ENCODE measurements around the gene CTNNA3. TPM values are rescaled to one million over a fixed set of nuclear protein-coding genes. Genes with fewer than 3 reads are reported as not detected.

Gene CTNNA3
- total RNA-seq, 1 experiment from 2014 or later = 0.02 TPM

DNA sequence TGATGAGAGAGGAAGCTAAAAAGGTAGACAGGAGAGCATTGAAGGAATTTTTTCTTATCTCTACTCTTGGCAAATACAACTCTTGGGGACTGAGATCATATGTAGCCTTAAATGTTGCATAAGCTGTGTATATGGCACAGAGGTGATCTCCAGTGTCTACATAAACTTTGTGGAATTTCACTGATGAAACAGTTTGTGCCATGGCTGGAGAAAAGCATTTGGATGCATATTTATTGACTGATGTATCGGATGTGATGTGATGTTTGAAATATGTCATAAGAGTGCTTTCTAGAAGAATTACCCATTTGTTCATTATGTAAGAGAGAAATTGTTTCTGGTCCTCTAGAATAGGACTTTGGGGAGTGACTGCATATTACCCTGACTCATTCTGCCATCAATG lies 1015.1 kb downstream of the CTNNA3 start:
- no peak overlapping the region for H3K27ac Mint-ChIP-seq (ENCODE audit: low read depth, unreplicated experiment)
- H3K9me3 Mint-ChIP-seq (ENCODE audit: unreplicated experiment) = no peaks in the 10 kb centered on the region
- H3K27me3 Mint-ChIP-seq (ENCODE audit: insufficient read depth, unreplicated experiment) = no peaks in the 10 kb centered on the region
- POLR2A ChIA-PET = no interaction called here
- BruUV-seq (replicated peaks) = no TSS peak
- H3K36me3 Mint-ChIP-seq (ENCODE audit: insufficient read depth, unreplicated experiment) = no peaks in the 10 kb centered on the region
- intact Hi-C loops (cut with micrococcal nuclease) = no loop called here
- TF ChIP-seq, protein P1, sequence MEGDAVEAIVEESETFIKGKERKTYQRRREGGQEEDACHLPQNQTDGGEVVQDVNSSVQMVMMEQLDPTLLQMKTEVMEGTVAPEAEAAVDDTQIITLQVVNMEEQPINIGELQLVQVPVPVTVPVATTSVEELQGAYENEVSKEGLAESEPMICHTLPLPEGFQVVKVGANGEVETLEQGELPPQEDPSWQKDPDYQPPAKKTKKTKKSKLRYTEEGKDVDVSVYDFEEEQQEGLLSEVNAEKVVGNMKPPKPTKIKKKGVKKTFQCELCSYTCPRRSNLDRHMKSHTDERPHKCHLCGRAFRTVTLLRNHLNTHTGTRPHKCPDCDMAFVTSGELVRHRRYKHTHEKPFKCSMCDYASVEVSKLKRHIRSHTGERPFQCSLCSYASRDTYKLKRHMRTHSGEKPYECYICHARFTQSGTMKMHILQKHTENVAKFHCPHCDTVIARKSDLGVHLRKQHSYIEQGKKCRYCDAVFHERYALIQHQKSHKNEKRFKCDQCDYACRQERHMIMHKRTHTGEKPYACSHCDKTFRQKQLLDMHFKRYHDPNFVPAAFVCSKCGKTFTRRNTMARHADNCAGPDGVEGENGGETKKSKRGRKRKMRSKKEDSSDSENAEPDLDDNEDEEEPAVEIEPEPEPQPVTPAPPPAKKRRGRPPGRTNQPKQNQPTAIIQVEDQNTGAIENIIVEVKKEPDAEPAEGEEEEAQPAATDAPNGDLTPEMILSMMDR (IDR thresholded peaks at IDR 0.05; ENCODE audit: unreplicated experiment) = no peak
- CTCF ChIA-PET = no interaction called here
- peak; percentile 12 for DNase-seq (ENCODE audit: unreplicated experiment)
- peaks cover 12% of the 10 kb centered on the region for H3K4me1 Mint-ChIP-seq (ENCODE audit: insufficient read depth, unreplicated experiment)
- no peak overlapping the region for H3K4me3 Mint-ChIP-seq (ENCODE audit: unreplicated experiment)

DNA sequence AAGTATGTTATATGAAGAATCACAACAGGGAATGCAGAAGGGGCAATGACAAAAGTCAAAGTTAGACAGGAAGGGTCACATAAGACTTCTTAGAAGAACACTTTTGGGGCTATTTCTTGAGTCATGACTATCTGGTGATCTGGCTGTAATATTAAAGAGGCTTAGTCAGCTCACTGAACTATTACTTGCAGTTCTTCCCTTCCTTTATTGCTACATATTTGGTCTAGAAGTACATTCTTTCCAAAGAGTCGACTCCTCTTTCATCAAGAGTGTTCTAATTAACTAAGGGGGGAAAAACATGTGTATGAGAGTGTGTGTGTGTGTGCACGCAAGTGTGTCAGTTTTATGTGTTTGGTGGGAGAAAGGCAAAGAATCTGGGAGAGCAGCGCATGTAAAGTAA lies 1017.5 kb downstream of the CTNNA3 start:
- H3K4me1 Mint-ChIP-seq (ENCODE audit: insufficient read depth, unreplicated experiment) = peaks cover 12% of the 10 kb centered on the region
- no peaks in the 10 kb centered on the region for H3K36me3 Mint-ChIP-seq (ENCODE audit: insufficient read depth, unreplicated experiment)
- ChIA-PET POLR2A (no interaction called here), CTCF (no interaction called here)
- no peaks in the 10 kb centered on the region for H3K27me3 Mint-ChIP-seq (ENCODE audit: insufficient read depth, unreplicated experiment)
- no peak overlapping the region for H3K4me3 Mint-ChIP-seq (ENCODE audit: unreplicated experiment)
- intact Hi-C loops (cut with micrococcal nuclease) = no loop called here
- TF ChIP-seq, protein P1 (IDR thresholded peaks at IDR 0.05; ENCODE audit: unreplicated experiment) = no peak
- DNase-seq (ENCODE audit: unreplicated experiment) = peak; percentile 12
- no TSS peak for BruUV-seq (replicated peaks)
- H3K9me3 Mint-ChIP-seq (ENCODE audit: unreplicated experiment) = no peaks in the 10 kb centered on the region
- no peak overlapping the region for H3K27ac Mint-ChIP-seq (ENCODE audit: low read depth, unreplicated experiment)

DNA sequence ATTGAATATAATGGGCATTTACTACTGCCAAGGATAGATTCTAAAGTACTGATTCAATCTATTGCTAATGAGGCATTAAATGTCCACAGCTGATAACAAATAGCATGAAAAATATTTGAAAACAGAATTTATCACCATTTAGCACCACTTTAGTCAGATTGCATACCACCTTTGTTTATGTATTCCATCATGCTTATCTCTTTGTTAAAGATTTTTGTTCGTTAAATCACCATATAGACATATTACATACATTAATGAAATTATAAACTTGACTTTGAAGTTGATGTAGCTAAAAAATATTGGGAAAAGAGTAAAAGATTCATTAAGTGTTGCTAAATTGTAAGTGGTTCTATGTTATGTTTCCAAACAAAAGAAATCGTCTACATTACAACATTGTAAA lies 1022.9 kb downstream of the CTNNA3 start:
- Mint-ChIP-seq H3K9me3 (ENCODE audit: unreplicated experiment) (no peaks in the 10 kb centered on the region), H3K27me3 (ENCODE audit: insufficient read depth, unreplicated experiment) (no peaks in the 10 kb centered on the region), H3K36me3 (ENCODE audit: insufficient read depth, unreplicated experiment) (no peaks in the 10 kb centered on the region), H3K27ac (ENCODE audit: low read depth, unreplicated experiment) (no peak overlapping the region), H3K4me1 (ENCODE audit: insufficient read depth, unreplicated experiment) (no peaks in the 10 kb centered on the region), H3K4me3 (ENCODE audit: unreplicated experiment) (no peak overlapping the region)
- ChIA-PET POLR2A (no interaction called here), CTCF (interaction anchor here (0.5 kb wide), 1 partner anchor 41 kb away, joined by 3 read pairs; no protein-coding TSS in a partner anchor)
- DNase-seq (ENCODE audit: unreplicated experiment) = no peak
- BruUV-seq (replicated peaks) = no TSS peak
- intact Hi-C loops (cut with micrococcal nuclease) = no loop called here
- TF ChIP-seq, protein P1 (IDR thresholded peaks at IDR 0.05; ENCODE audit: unreplicated experiment) = no peak

DNA sequence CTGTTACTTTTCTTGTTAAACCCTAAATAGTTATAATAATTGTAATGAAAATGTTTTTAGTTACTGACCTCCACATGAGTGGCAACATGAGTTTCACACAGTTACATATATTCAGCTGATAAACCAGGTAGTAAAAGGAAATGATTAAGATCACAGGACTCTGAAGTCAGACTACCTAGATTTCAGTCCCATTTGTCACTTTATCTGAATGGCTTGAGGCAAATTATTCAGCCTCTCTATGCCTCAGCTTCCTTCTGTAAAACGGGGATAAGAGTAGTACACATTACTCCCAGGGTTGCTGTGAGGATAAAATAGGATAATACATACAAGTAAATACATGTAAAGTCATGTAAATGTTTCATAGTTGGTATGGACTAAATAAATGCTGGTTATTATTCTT lies 1024.4 kb downstream of the CTNNA3 start:
- intact Hi-C loops (cut with micrococcal nuclease) = no loop called here
- ChIA-PET POLR2A (interaction anchor here (0.6 to 1.4 kb wide), 3 partner anchors 22 to 184 kb away, joined by 3 read pairs; no protein-coding TSS in a partner anchor), CTCF (no interaction called here)
- Mint-ChIP-seq H3K9me3 (ENCODE audit: unreplicated experiment) (no peaks in the 10 kb centered on the region), H3K27me3 (ENCODE audit: insufficient read depth, unreplicated experiment) (no peaks in the 10 kb centered on the region), H3K4me1 (ENCODE audit: insufficient read depth, unreplicated experiment) (no peaks in the 10 kb centered on the region), H3K27ac (ENCODE audit: low read depth, unreplicated experiment) (no peak overlapping the region), H3K4me3 (ENCODE audit: unreplicated experiment) (no peak overlapping the region), H3K36me3 (ENCODE audit: insufficient read depth, unreplicated experiment) (no peaks in the 10 kb centered on the region)
- TF ChIP-seq, protein P1 (IDR thresholded peaks at IDR 0.05; ENCODE audit: unreplicated experiment) = no peak
- BruUV-seq (replicated peaks) = no TSS peak
- no peak for DNase-seq (ENCODE audit: unreplicated experiment)
